Endothelial cell of umbilical vein (primary cell): ENCODE measurements around the gene MBLAC2. TPM values are rescaled to one million over a fixed set of nuclear protein-coding genes. Genes with fewer than 3 reads are reported as not detected.

Source experiments
- BruUV-seq: library from RNA; stranded (reverse); fragments of 400-500 nt; replicated peaks from 2 replicates; lab custom pipeline; 2021; lab: Mats Ljungman, UMichigan
- CTCF ChIA-PET: fragments of 300-600, 350-600 bp; sonication (Branson Sonifier 250); formaldehyde crosslinking; loops from one replicate; lab custom pipeline; 2021; ENCODE audit warnings: antibody characterized with exemption, inconsistent platforms; lab: Charles Lee
- POLR2A ChIA-PET: fragments of 300-600, 350-600 bp; sonication (Branson Sonifier 250); formaldehyde crosslinking; loops from one replicate; lab custom pipeline; 2021; ENCODE audit warnings: antibody characterized with exemption, inconsistent platforms; lab: Charles Lee
- DNase-seq: peaks from one replicate; pipeline ENCODE4 v3.0.0-alpha.2; 2011; ENCODE audit warnings: low read depth, low spot score
- FAIRE-seq: peaks from 2 replicates; lab custom pipeline; 2011; peaks lifted over from hg19 to GRCh38; lab: Jason Lieb, UNC
- H2AFZ ChIP-seq: 2 replicates; pipeline ENCODE4 v1.6.0; 2012; ENCODE audit warnings: low read depth, low read length, control low read depth, inconsistent platforms
- H3K27ac ChIP-seq: 2 replicates; pipeline ENCODE4 v1.5.1; 2011; ENCODE audit warnings: low read depth, mild to moderate bottlenecking, control low read depth, low read length, moderate library complexity; ENCODE audit not compliant: insufficient read depth
- H3K27me3 ChIP-seq, 2 experiments: 2 replicates each; pipeline versions ENCODE4 v1.6.0 to v1.6.1; 2011; ENCODE audit warnings: low read length in 2 of 2, mixed read lengths in 1 of 2; ENCODE audit not compliant: control insufficient read depth in 2 of 2, insufficient read depth in 2 of 2
- H3K36me3 ChIP-seq, 2 experiments: 2 replicates in 1 of 2; 3 replicates in 1 of 2; pipeline ENCODE4 v1.5.1; 2011; ENCODE audit warnings: low read length in 2 of 2, mild to moderate bottlenecking in 1 of 2, moderate library complexity in 1 of 2; ENCODE audit not compliant: control insufficient read depth in 2 of 2, insufficient read depth in 2 of 2; ENCODE audit errors: extremely low read depth in 1 of 2
- H3K4me1 ChIP-seq: 3 replicates; pipeline ENCODE4 v1.5.1; 2011; ENCODE audit warnings: mild to moderate bottlenecking, low read length; ENCODE audit not compliant: control insufficient read depth, insufficient read depth; ENCODE audit errors: extremely low read depth
- H3K4me2 ChIP-seq: 2 replicates; pipeline ENCODE4 v1.6.1; 2011; ENCODE audit warnings: low read length, control low read depth, mixed read lengths; ENCODE audit not compliant: insufficient read depth
- H3K4me3 ChIP-seq, 3 experiments: fragments of 200-600 bp in 1 of 3; sonication (generic), shearing (Covaris generic) in 1 of 3; replicated peaks in 1 of 3; 2 replicates each; pipeline ENCODE4 v1.5.1; 2011 to 2016; ENCODE audit warnings: control low read depth in 3 of 3, low read length in 3 of 3, mild to moderate bottlenecking in 2 of 3, inconsistent platforms in 1 of 3, low read depth in 1 of 3, moderate library complexity in 1 of 3; ENCODE audit not compliant: insufficient read depth in 1 of 3
- H3K79me2 ChIP-seq: 2 replicates; pipeline ENCODE4 v1.6.0; 2012; ENCODE audit warnings: low read length, inconsistent platforms; ENCODE audit not compliant: control insufficient read depth, insufficient read depth
- H3K9ac ChIP-seq: replicated peaks from 2 replicates; pipeline ENCODE3; 2011; ENCODE audit warnings: low read length, control low read depth; ENCODE audit not compliant: insufficient read depth; ENCODE audit errors: extremely low read depth
- H3K9me1 ChIP-seq: replicated peaks from 3 replicates; pipeline ENCODE4 v1.6.0; 2011; ENCODE audit warnings: mild to moderate bottlenecking, low read length; ENCODE audit not compliant: control insufficient read depth, insufficient read depth; ENCODE audit errors: extremely low read depth
- H3K9me3 ChIP-seq: replicated peaks from 2 replicates; pipeline ENCODE4 v1.5.1; 2012; ENCODE audit warnings: low read length, inconsistent platforms; ENCODE audit not compliant: control insufficient read depth, insufficient read depth
- H4K20me1 ChIP-seq: replicated peaks from 2 replicates; pipeline ENCODE3; 2011; ENCODE audit warnings: mild to moderate bottlenecking, low read length; ENCODE audit not compliant: control insufficient read depth, insufficient read depth; ENCODE audit errors: extremely low read depth
- GATA2 ChIP-seq: IDR thresholded peaks from 2 replicates; pipeline ENCODE4 v1.7.0; 2011; ENCODE audit warnings: low read depth, mild to moderate bottlenecking, moderate library complexity, mixed read lengths, low read length; ENCODE audit not compliant: insufficient read length, insufficient read depth
- POLR2A ChIP-seq: IDR thresholded peaks from 2 replicates; pipeline ENCODE4 v1.6.1; 2012; ENCODE audit warnings: low read depth, mild to moderate bottlenecking, control low read depth, low read length
- POLR2AphosphoS5 ChIP-seq: IDR thresholded peaks from 2 replicates; pipeline ENCODE4 v1.6.1; 2012; ENCODE audit warnings: low read depth, mild to moderate bottlenecking, control low read depth, low read length, moderate library complexity; ENCODE audit not compliant: insufficient read depth
- dilution Hi-C: fragments of 300-500 bp; cut with MboI; formaldehyde crosslinking; loops from one replicate; pipeline ENCODE4 v1.15.0; 2019; ENCODE audit warnings: low sequenced_read_pairs; ENCODE audit not compliant: extremely low pct_ligation_motif_present
- intact Hi-C: fragments of 100-400 bp; cut with micrococcal nuclease; formaldehyde crosslinking; loops from one replicate; pipeline ENCODE4 v1.10.0; 2022
- polyA plus RNA-seq, 4 experiments: library from polyadenylated mRNA; depleted of rRNA in 3 of 4; stranded (reverse) in 3 of 4; unstranded in 1 of 4; fragments of >200 nt; gene quantifications; 2 replicates each; pipeline versions ENCODE4 v1.2.1 to v1.2.3, GENCODE V29; 2011 to 2012; ENCODE audit warnings: missing spikeins in 1 of 4
- total RNA-seq: library from RNA; stranded (reverse); gene quantifications from 2 replicates; pipeline ENCODE4 v1.2.3, GENCODE V29; 2021

Gene MBLAC2
- total and polyA plus RNA-seq, 2 donors (not counting 3 experiments of a cell fraction or from before 2014, with no cell fraction given) = 2.1 to 5.3 TPM

DNA sequence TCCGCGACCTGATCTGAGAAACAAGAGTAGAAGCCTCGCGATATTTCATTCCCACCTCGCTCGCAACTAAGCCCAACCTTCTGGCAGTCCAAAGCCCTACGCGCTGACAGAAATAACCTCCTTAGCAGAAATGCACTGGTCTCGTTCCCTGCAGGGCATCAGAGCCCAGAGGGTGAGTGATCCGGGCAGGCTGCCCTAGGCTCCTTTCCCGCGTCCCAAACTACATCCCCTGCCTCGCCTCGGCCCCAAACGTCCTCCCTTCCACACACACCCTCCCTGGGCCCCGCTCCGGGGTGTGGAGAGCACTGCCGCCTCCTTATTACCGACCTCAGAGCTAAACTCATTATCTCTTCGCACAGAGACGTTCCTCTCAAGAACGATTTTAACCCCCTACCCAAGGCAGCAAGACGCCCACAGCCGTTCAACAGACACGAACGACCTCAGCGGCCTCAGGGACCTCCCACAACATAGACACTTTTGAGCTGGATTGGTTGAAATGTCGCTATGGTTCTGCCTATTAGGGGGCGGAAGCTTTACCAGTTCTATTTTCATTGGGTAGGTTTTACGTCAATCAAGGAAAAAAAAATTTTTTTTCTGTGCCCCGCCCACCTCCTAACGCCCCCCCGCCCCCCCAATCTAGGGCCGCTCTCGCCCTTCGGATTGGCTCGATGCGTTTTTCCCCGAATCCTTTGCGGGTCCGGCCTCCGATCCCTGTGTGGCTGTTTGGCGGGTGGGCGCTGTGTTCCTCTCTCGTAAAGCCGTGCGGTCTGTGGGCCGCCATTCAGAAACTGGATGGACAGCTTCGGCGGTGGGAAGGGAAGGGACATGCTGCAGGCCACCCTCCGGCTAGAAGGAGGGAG, 65.0 kb downstream of the MBLAC2 start, which contains the start of gene CETN3:
Gene CETN3 (minus strand): TSS at position 439 of the 860 bp plus-strand sequence. CDS start 95 bp downstream, at position 344.
- FAIRE-seq (peak; percentile 87), DNase-seq (peak; percentile 96)
- H3K9me3 ChIP-seq = no peaks in the 10 kb centered on the region
- H3K79me2 ChIP-seq = peaks cover 3% of the 10 kb centered on the region
- H3K27me3 ChIP-seq = no peaks in the 10 kb centered on the region
- dilution Hi-C loops = no loop called here
- TF ChIP-seq GATA2 = no peak
- peak; percentile 73 for TF ChIP-seq POLR2AphosphoS5
- peak; percentile 94 for TF ChIP-seq POLR2A
- no peaks in the 10 kb centered on the region for H3K9me1 ChIP-seq
- peak within 1 kb of the TSS; percentile 99 for H2AFZ ChIP-seq
- peak within 1 kb of the TSS; percentile 94 for H3K27ac ChIP-seq
- no peaks in the 10 kb centered on the region for H4K20me1 ChIP-seq
- intact Hi-C loops = loop anchor here (1.0 to 10.0 kb wide), 8 partner anchors 65 to 1715 kb away; partner anchors contain the start of genes LYSMD3, MBLAC2 and POLR3G
- ChIA-PET CTCF (interaction anchor here (0.6 to 2.4 kb wide), 7 partner anchors 23 to 120 kb away, joined by 3 to 8 read pairs (median 4); partner anchors contain the start of genes LYSMD3, MBLAC2 and POLR3G), POLR2A (interaction anchor here (0.7 to 1.3 kb wide), 8 partner anchors 9 to 1526 kb away, joined by 3 to 5 read pairs (median 3); partner anchors contain the start of genes MBLAC2, MEF2C and POLR3G)
- peaks cover 15% of the 10 kb centered on the region for H3K4me1 ChIP-seq
- H3K9ac ChIP-seq = peak within 1 kb of the TSS; percentile 98
- H3K36me3 ChIP-seq = no peaks in the 10 kb centered on the region
- peak within 1 kb of the TSS; percentile 82 to 95 (median 83) for H3K4me3 ChIP-seq
- no TSS peak for BruUV-seq
- H3K4me2 ChIP-seq = peak within 1 kb of the TSS; percentile 95
